Measurements from ENCODE around the gene TTBK1. TPM values are rescaled to one million over a fixed set of nuclear protein-coding genes. Genes with fewer than 3 reads are reported as not detected.

Gene TTBK1
- total and polyA plus RNA-seq, 9 donors = under 0.01 to 0.17 (median 0.05) TPM

DNA sequence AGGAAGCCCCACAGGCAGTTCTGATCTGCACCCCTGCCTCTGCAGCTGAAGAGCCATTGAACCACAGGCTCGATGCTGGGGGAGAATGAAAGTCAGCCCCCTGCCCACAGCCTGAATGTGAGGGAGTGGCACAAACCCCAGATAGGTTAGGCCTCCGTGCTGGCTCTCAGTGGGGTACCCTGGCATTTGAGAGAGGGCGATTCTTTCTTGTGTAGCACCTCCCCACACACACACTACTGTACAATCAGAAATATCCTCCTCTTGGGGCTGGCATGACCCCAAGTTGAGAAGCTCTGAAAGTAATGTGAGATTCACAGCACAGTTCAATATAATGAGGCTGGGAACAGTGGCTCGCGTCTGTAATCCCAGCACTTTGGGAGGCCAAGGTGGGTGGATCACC, 17.9 kb downstream of the TTBK1 start:
- Histone ChIP-seq H3K4me1 (ENCODE audit: control insufficient read depth, insufficient read depth, low read length) (no peaks in the 10 kb centered on the region), H3K36me3 (ENCODE audit: control insufficient read depth, insufficient read depth, low read length) (no peaks in the 10 kb centered on the region), H3K9me3 (replicated peaks; ENCODE audit: control insufficient read depth, low read depth, low read length) (no peaks in the 10 kb centered on the region), H3K4me3 (ENCODE audit: low read length) (no peak overlapping the region), H3K27me3 (ENCODE audit: control insufficient read depth, insufficient read depth, low read length) (no peaks in the 10 kb centered on the region), H3K27ac (ENCODE audit: low read length) (no peak overlapping the region)
- no peak for DNase-seq
- WGBS (ENCODE audit: insufficient coverage) = no CpG with 5 or more reads among the region's 5 CpGs

DNA sequence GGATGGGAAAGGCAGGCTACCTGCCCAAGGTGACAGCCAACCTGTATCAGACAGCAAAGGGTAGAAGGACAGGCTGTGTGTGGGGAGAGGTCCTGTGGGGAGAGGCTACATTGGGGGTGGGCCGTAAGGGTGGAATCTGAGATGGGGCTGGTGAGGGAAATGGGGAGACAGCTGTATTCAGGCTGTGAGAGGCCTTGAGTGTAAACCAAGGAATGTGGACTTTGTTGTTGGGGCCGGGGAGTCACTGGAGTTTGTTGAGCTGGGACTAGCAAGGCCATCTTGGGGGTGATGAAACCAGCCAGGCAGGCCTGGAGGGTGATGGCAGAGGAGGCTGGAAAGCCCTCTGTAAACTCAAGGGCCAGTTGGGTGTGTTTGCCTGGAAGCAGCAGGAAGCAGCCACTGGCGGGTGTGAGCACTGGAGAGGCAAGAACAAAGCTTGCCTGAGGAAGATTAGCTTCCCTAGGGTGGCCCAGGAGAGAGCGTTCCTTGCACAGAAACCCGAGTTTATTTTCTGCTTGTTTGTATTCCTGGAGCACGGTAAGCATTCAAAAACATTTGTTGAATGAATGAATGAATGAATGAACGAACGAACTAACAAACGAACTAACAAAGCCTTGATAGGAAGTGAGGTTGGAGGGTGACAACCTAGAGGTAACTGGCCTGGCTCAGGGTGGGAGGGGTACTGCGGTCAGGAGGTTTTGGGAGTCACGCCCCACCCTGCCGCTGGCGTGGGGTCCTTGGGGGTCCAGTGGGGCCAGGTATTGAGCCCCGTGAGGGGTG, 18.9 kb downstream of the TTBK1 start:
- no peak overlapping the region for H3K4me3 ChIP-seq (ENCODE audit: low read length)
- DNase-seq = no peak
- no peaks in the 10 kb centered on the region for H3K9me3 ChIP-seq (replicated peaks; ENCODE audit: control insufficient read depth, low read depth, low read length)
- WGBS (ENCODE audit: insufficient coverage) = 69% methylated on average over 14 of the region's 14 CpGs
- no peak overlapping the region for H3K27ac ChIP-seq (ENCODE audit: low read length)
- H3K4me1 ChIP-seq (ENCODE audit: control insufficient read depth, insufficient read depth, low read length) = no peaks in the 10 kb centered on the region
- no peaks in the 10 kb centered on the region for H3K27me3 ChIP-seq (ENCODE audit: control insufficient read depth, insufficient read depth, low read length)
- no peaks in the 10 kb centered on the region for H3K36me3 ChIP-seq (ENCODE audit: control insufficient read depth, insufficient read depth, low read length)

DNA sequence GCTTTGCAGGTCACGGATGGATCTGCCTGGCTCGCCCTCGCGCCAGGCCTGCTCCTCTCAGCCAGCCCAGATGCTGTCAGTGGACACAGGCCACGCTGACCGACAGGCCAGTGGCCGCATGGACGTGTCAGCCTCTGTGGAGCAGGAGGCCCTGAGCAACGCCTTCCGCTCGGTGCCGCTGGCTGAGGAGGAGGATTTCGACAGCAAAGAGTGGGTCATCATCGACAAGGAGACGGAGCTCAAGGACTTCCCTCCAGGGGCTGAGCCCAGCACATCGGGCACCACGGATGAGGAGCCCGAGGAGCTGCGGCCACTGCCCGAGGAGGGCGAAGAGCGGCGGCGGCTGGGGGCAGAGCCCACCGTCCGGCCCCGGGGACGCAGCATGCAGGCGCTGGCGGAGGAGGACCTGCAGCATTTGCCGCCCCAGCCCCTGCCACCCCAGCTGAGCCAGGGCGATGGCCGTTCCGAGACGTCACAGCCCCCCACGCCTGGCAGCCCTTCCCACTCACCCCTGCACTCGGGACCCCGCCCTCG, 19.6 kb downstream of the TTBK1 start:
- DNase-seq = no peak
- no peaks in the 10 kb centered on the region for H3K36me3 ChIP-seq (ENCODE audit: control insufficient read depth, insufficient read depth, low read length)
- H3K27ac ChIP-seq (ENCODE audit: low read length) = no peak overlapping the region
- no peaks in the 10 kb centered on the region for H3K27me3 ChIP-seq (ENCODE audit: control insufficient read depth, insufficient read depth, low read length)
- WGBS (ENCODE audit: insufficient coverage) = 90% methylated on average over 34 of the region's 39 CpGs
- no peak overlapping the region for H3K4me3 ChIP-seq (ENCODE audit: low read length)
- H3K9me3 ChIP-seq (replicated peaks; ENCODE audit: control insufficient read depth, low read depth, low read length) = no peaks in the 10 kb centered on the region
- H3K4me1 ChIP-seq (ENCODE audit: control insufficient read depth, insufficient read depth, low read length) = peaks cover under 1% of the 10 kb centered on the region

DNA sequence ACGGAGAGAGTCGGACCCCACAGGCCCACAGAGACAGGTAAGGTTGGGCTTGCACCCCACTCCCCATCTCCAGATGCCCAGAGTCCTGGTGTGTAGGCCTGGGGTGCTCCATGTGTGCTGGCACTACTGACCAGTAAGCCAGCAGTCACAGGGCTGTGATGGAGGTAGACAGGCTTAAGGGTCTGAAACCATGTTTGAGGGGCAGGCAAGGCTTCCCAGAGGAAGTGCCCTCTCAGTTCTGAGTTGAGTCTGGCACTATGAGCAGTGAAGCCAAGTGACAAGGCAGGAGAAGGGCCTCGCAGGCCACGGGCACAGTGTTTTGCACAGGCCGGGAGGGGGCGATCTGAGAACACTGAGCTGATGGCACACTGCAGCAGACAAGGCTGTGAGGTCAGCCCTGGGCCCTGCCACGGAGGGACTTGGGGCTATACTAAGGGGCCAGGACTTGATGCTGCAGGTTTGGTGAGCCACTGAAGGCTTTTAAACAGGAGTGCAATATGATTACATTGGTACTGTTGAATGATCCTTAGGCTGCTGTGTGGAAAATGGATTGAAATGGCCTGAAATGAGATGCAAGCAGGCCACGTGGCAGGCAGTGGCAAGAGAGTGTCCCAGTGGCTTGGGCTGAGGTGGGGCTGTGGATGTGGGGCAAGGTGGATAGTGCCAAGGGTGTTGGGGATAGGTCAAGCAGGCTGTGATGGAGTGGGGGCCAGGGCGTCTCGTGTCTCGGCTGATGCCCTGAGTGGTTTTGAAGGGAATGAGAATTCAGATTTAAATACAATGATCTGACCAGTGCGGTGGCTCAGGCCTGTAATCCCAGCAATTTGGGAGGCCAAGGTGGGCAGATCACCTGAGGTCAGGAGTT, 20.3 kb downstream of the TTBK1 start:
- no peak overlapping the region for H3K27ac ChIP-seq (ENCODE audit: low read length)
- H3K36me3 ChIP-seq (ENCODE audit: control insufficient read depth, insufficient read depth, low read length) = no peaks in the 10 kb centered on the region
- H3K4me1 ChIP-seq (ENCODE audit: control insufficient read depth, insufficient read depth, low read length) = peaks cover 8% of the 10 kb centered on the region
- no peaks in the 10 kb centered on the region for H3K9me3 ChIP-seq (replicated peaks; ENCODE audit: control insufficient read depth, low read depth, low read length)
- H3K4me3 ChIP-seq (ENCODE audit: low read length) = no peak overlapping the region
- DNase-seq = peak; percentile 70
- 41% methylated on average over 9 of the region's 12 CpGs for WGBS (ENCODE audit: insufficient coverage)
- H3K27me3 ChIP-seq (ENCODE audit: control insufficient read depth, insufficient read depth, low read length) = no peaks in the 10 kb centered on the region

DNA sequence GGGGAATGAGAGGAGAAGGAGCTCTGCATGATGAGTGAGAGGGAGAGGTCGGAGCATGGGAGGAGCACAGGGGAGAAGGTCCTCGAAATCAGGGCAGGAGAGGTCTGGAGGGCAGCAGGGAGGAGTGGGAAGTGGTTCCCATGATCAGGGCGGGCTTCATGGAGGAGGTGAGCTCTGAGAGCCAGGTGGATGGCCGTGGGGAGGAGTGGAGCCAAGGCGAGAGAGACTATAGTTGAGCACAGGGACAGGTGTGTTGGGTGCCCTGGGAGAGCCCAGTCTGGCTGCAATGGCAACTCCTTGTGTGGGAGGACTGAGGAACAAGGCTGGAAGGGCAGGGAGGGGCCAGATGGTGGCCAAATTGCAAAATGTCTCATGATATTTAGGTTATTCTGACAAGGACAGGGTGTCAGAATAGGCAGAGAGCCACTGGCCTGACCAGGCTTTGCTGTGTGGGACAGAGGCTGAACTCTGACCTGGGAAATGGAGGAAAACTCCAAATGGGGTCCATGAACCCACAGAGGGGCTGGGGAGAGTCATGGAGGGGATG, 21.4 kb downstream of the TTBK1 start:
- 74% methylated on average over 5 of the region's 5 CpGs for WGBS (ENCODE audit: insufficient coverage)

DNA sequence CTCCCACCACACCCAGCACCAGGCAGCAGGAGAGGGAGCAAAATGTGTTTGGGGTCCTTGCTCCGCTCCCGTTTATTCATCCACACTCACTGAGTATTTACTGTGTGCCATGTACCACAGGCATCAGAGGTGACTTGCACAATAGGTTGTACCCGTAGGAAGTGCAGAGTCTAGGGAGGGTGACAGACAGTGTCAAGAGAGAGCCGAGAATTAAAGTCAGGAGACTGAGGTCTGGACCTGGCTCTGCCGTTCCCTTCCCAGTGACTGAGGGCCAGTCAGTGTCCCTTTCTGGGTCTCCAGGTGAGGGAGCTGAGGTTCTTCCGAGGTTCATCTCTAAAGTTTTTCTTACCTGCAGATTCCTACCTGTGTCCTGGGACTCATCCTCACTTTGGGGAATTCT, 22.3 kb downstream of the TTBK1 start:
- H3K4me3 ChIP-seq (ENCODE audit: low read length) = no peak overlapping the region
- no peaks in the 10 kb centered on the region for H3K36me3 ChIP-seq (ENCODE audit: control insufficient read depth, insufficient read depth, low read length)
- no peak overlapping the region for H3K27ac ChIP-seq (ENCODE audit: low read length)
- no peak for DNase-seq
- peaks cover 7% of the 10 kb centered on the region for H3K27me3 ChIP-seq (ENCODE audit: control insufficient read depth, insufficient read depth, low read length)
- WGBS (ENCODE audit: insufficient coverage) = 74% methylated on average over 3 of the region's 6 CpGs
- H3K4me1 ChIP-seq (ENCODE audit: control insufficient read depth, insufficient read depth, low read length) = peaks cover 17% of the 10 kb centered on the region
- H3K9me3 ChIP-seq (replicated peaks; ENCODE audit: control insufficient read depth, low read depth, low read length) = no peaks in the 10 kb centered on the region

More for the DNA sequence above, 21.4 kb downstream of the TTBK1 start:
- DNase-seq = no peak
- no peaks in the 10 kb centered on the region for H3K36me3 ChIP-seq (ENCODE audit: control insufficient read depth, insufficient read depth, low read length)
- no peak overlapping the region for H3K4me3 ChIP-seq (ENCODE audit: low read length)
- peaks cover 7% of the 10 kb centered on the region for H3K27me3 ChIP-seq (ENCODE audit: control insufficient read depth, insufficient read depth, low read length)
- peaks cover 17% of the 10 kb centered on the region for H3K4me1 ChIP-seq (ENCODE audit: control insufficient read depth, insufficient read depth, low read length)
- no peak overlapping the region for H3K27ac ChIP-seq (ENCODE audit: low read length)
- H3K9me3 ChIP-seq (replicated peaks; ENCODE audit: control insufficient read depth, low read depth, low read length) = no peaks in the 10 kb centered on the region

DNA sequence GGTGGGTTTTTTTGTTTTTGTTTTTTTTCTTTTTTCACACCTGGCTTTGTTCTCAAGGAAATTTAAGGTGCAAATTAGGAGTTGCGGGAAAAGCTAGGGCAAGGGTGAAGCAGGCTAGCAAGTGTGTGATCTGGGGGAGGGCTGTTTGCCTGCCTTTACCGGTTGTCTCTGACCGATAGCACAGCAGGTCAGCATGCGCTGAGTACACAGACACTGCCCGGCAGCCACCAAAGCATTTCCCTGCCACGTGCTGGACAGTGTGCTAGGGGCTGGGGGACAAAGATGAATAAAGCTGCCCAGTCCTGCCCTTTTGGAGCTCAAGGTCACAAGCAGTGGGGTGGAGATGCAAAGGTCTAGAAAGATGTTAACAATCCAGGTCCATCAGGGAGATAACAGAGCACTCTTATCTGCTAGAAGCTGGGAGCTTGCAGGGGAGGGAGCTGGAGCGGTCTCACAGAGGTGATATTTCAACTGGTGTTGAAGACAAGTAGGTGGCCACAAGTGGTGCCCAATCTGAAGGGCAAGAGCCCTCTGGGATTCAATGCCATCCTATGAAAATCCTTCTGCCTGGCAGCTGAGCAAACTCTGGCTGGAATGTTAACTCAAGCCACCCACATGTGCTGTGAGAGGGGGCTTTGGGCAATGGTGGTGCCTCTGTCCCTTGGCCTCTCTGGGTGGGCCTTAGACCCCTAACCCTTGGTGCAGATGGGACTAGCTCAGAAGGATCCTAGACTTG, 24.5 kb downstream of the TTBK1 start:
- no peak overlapping the region for H3K27ac ChIP-seq (ENCODE audit: low read length)
- no peak for DNase-seq
- H3K9me3 ChIP-seq (replicated peaks; ENCODE audit: control insufficient read depth, low read depth, low read length) = no peaks in the 10 kb centered on the region
- H3K4me1 ChIP-seq (ENCODE audit: control insufficient read depth, insufficient read depth, low read length) = peaks cover 17% of the 10 kb centered on the region
- no peaks in the 10 kb centered on the region for H3K36me3 ChIP-seq (ENCODE audit: control insufficient read depth, insufficient read depth, low read length)
- H3K27me3 ChIP-seq (ENCODE audit: control insufficient read depth, insufficient read depth, low read length) = peaks cover 10% of the 10 kb centered on the region
- no peak overlapping the region for H3K4me3 ChIP-seq (ENCODE audit: low read length)
- WGBS (ENCODE audit: insufficient coverage) = 67% methylated on average over 7 of the region's 7 CpGs

DNA sequence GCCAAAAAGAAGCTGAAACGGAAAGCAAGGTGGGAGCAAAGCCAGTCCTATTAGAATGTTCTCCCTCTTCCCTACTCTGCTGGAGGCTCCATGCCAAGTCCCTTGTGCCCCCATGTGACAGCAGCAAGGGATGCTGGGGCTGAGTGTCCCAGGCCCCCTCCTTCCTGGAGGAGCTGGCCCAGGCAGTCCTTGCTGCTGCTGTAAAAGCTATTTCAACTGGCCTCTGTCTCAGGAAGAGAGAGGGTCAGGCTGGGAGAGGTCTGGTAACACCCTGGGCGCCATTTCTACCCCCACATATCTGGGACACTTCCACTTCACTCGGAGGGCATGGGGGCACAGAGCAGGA, 25.0 kb downstream of the TTBK1 start:
- peak; percentile 73 for DNase-seq
- Histone ChIP-seq H3K9me3 (replicated peaks; ENCODE audit: control insufficient read depth, low read depth, low read length) (no peaks in the 10 kb centered on the region), H3K27ac (ENCODE audit: low read length) (no peak overlapping the region), H3K27me3 (ENCODE audit: control insufficient read depth, insufficient read depth, low read length) (peaks cover 14% of the 10 kb centered on the region), H3K4me1 (ENCODE audit: control insufficient read depth, insufficient read depth, low read length) (peaks cover 17% of the 10 kb centered on the region), H3K4me3 (ENCODE audit: low read length) (no peak overlapping the region), H3K36me3 (ENCODE audit: control insufficient read depth, insufficient read depth, low read length) (no peaks in the 10 kb centered on the region)
- WGBS (ENCODE audit: insufficient coverage) = 28% methylated on average over 2 of the region's 3 CpGs

DNA sequence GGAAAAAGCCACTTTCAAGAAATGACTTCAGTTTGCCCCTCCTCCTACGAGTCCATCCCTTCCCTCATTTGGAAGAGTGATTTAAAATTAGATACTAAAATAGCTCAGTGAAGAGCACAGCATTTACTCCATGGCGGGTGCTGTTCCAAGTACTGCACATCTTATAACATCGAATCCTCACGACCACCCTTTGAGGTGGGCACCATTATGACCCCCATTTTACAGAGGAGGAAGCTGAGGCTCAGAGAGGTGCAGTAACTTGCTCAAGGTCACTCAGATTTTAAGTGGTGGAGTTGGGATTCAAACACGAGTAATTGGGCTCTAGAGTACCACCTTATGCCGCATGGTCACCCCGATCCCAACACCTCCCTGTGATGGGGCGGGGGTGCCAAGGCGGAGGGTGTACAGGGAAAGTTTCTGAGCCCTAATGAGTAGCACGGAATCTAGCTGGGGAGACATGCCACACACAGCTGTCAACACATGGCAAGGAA, 25.5 kb downstream of the TTBK1 start:
- Histone ChIP-seq H3K4me1 (ENCODE audit: control insufficient read depth, insufficient read depth, low read length) (peaks cover 17% of the 10 kb centered on the region), H3K27me3 (ENCODE audit: control insufficient read depth, insufficient read depth, low read length) (peaks cover 19% of the 10 kb centered on the region), H3K36me3 (ENCODE audit: control insufficient read depth, insufficient read depth, low read length) (no peaks in the 10 kb centered on the region), H3K4me3 (ENCODE audit: low read length) (no peak overlapping the region), H3K27ac (ENCODE audit: low read length) (no peak overlapping the region), H3K9me3 (replicated peaks; ENCODE audit: control insufficient read depth, low read depth, low read length) (no peaks in the 10 kb centered on the region)
- WGBS (ENCODE audit: insufficient coverage) = 74% methylated on average over 3 of the region's 10 CpGs
- peak; percentile 39 for DNase-seq
